Measurements from ENCODE around the gene HOXC12.

GRCh38 chr12:53935383-53936341 is 19.0 kb upstream of the HOXC12 start:
- TF ChIP-seq, protein P1, sequence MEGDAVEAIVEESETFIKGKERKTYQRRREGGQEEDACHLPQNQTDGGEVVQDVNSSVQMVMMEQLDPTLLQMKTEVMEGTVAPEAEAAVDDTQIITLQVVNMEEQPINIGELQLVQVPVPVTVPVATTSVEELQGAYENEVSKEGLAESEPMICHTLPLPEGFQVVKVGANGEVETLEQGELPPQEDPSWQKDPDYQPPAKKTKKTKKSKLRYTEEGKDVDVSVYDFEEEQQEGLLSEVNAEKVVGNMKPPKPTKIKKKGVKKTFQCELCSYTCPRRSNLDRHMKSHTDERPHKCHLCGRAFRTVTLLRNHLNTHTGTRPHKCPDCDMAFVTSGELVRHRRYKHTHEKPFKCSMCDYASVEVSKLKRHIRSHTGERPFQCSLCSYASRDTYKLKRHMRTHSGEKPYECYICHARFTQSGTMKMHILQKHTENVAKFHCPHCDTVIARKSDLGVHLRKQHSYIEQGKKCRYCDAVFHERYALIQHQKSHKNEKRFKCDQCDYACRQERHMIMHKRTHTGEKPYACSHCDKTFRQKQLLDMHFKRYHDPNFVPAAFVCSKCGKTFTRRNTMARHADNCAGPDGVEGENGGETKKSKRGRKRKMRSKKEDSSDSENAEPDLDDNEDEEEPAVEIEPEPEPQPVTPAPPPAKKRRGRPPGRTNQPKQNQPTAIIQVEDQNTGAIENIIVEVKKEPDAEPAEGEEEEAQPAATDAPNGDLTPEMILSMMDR (IDR thresholded peaks at IDR 0.05): no peak
- TF ChIP-seq USF1 (CRISPR knock-in tag; IDR thresholded peaks at IDR 0.05): no peak
- TF ChIP-seq SP1 (CRISPR knock-in tag; conservative IDR thresholded peaks at IDR 0.05): no peak
- TF ChIP-seq ZNF138 (CRISPR knock-in tag; conservative IDR thresholded peaks at IDR 0.05): no peak
- no peak for TF ChIP-seq GTF2I (CRISPR knock-in tag; conservative IDR thresholded peaks at IDR 0.05)
- no peak for TF ChIP-seq ZNF423 (CRISPR knock-in tag; IDR thresholded peaks at IDR 0.05)
- TF ChIP-seq, protein P2, sequence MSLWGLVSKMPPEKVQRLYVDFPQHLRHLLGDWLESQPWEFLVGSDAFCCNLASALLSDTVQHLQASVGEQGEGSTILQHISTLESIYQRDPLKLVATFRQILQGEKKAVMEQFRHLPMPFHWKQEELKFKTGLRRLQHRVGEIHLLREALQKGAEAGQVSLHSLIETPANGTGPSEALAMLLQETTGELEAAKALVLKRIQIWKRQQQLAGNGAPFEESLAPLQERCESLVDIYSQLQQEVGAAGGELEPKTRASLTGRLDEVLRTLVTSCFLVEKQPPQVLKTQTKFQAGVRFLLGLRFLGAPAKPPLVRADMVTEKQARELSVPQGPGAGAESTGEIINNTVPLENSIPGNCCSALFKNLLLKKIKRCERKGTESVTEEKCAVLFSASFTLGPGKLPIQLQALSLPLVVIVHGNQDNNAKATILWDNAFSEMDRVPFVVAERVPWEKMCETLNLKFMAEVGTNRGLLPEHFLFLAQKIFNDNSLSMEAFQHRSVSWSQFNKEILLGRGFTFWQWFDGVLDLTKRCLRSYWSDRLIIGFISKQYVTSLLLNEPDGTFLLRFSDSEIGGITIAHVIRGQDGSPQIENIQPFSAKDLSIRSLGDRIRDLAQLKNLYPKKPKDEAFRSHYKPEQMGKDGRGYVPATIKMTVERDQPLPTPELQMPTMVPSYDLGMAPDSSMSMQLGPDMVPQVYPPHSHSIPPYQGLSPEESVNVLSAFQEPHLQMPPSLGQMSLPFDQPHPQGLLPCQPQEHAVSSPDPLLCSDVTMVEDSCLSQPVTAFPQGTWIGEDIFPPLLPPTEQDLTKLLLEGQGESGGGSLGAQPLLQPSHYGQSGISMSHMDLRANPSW (CRISPR knock-in tag; conservative IDR thresholded peaks at IDR 0.05; ENCODE audit: low read depth): no peak
- no peak for TF ChIP-seq MAX (CRISPR knock-in tag; IDR thresholded peaks at IDR 0.05)
- no peak for TF ChIP-seq JUN (CRISPR knock-in tag; IDR thresholded peaks at IDR 0.05)

Data from WTC11 (cell line).